Vagina (tissue), 2 donors: ENCODE measurements around the gene BCAS3. TPM values are rescaled to one million over a fixed set of nuclear protein-coding genes. Genes with fewer than 3 reads are reported as not detected.

Source experiments
- DNase-seq, 2 donors: peaks; one replicate each; pipeline ENCODE4 v3.0.0-alpha.2; 2017; ENCODE audit errors: extremely low spot score in 2 of 2
- H3K27ac ChIP-seq: fragments of 200-600 bp; sonication (generic); one replicate; pipeline ENCODE4 v1.5.1; 2019
- H3K27me3 ChIP-seq: fragments of 200-600 bp; sonication (generic); one replicate; pipeline ENCODE4 v1.5.1; 2019
- H3K36me3 ChIP-seq, 2 donors: fragments of 200-600 bp; sonication (generic); one replicate each; pipeline ENCODE4 v1.5.1; 2017 to 2019
- H3K4me1 ChIP-seq: fragments of 200-600 bp; sonication (generic); one replicate; pipeline ENCODE4 v1.5.1; 2019
- H3K4me3 ChIP-seq, 2 donors: fragments of 200-600 bp; sonication (generic); 1 replicate in 1 of 2; 2 replicates in 1 of 2; pipeline ENCODE4 v1.5.1; 2016 to 2019
- H3K9me3 ChIP-seq: fragments of 200-600 bp; sonication (generic); one replicate; pipeline ENCODE4 v1.5.1; 2019
- CTCF ChIP-seq, 3 experiments: fragments of 450-650 bp in 2 of 3; fragments of 200-600 bp in 1 of 3; sonication (generic) in 1 of 3; IDR thresholded peaks; one replicate each; pipeline ENCODE4 v1.5.1; 2017 to 2019; ENCODE audit warnings: antibody characterized with exemption in 3 of 3, mild to moderate bottlenecking in 2 of 3, moderate library complexity in 2 of 3
- POLR2A ChIP-seq, 2 donors: fragments of 450-650 bp; IDR thresholded peaks; one replicate each; pipeline ENCODE4 v1.6.1; 2017; ENCODE audit warnings: antibody characterized with exemption in 2 of 2, mild to moderate bottlenecking in 2 of 2, moderate library complexity in 2 of 2
- POLR2AphosphoS5 ChIP-seq, 2 donors: sonication (generic); formaldehyde crosslinking; IDR thresholded peaks; one replicate each; pipeline ENCODE4 v1.9.0; 2017; ENCODE audit warnings: antibody characterized with exemption in 2 of 2, mild to moderate bottlenecking in 2 of 2, low read depth in 1 of 2; ENCODE audit not compliant: insufficient read depth in 1 of 2
- intact Hi-C: fragments of 100-400 bp; cut with DNase I; formaldehyde crosslinking; loops from one replicate; pipeline ENCODE4 v1.15.1; 2023
- total RNA-seq: library from RNA; depleted of rRNA; stranded (reverse); fragments of >200 nt; gene quantifications from one replicate; pipeline ENCODE4 v1.2.3, GENCODE V29; 2016

Gene BCAS3
- total RNA-seq, 1 donor from 2014 or later, result 33.1 TPM

- no peak overlapping the region for H3K27ac ChIP-seq
- intact Hi-C loops, result no loop called here
- H3K36me3 ChIP-seq, result no peaks in the 10 kb centered on the region
- DNase-seq, result no peak
- H3K4me1 ChIP-seq, result peaks cover 11% of the 10 kb centered on the region
- TF ChIP-seq POLR2A (IDR thresholded peaks at IDR 0.05) (no peak), POLR2AphosphoS5 (IDR thresholded peaks at IDR 0.05; ENCODE audit: insufficient read depth in 1 of 2, low read depth in 1 of 2) (no peak), CTCF (IDR thresholded peaks at IDR 0.05) (no peak)
- no peak overlapping the region for H3K4me3 ChIP-seq
- H3K9me3 ChIP-seq, result no peaks in the 10 kb centered on the region
- H3K27me3 ChIP-seq, result no peaks in the 10 kb centered on the region
Measured at GRCh38 chr17:61134551-61135235, 457.0 kb downstream of the BCAS3 start.

- Histone ChIP-seq H3K4me1 (peaks cover 11% of the 10 kb centered on the region), H3K27ac (no peak overlapping the region), H3K36me3 (no peaks in the 10 kb centered on the region), H3K27me3 (no peaks in the 10 kb centered on the region), H3K9me3 (no peaks in the 10 kb centered on the region), H3K4me3 (no peak overlapping the region)
- intact Hi-C loops, result no loop called here
- DNase-seq, result no peak
- no peak for TF ChIP-seq POLR2AphosphoS5 (IDR thresholded peaks at IDR 0.05; ENCODE audit: insufficient read depth in 1 of 2, low read depth in 1 of 2)
- no peak for TF ChIP-seq CTCF (IDR thresholded peaks at IDR 0.05)
- TF ChIP-seq POLR2A (IDR thresholded peaks at IDR 0.05), result no peak
Measured at GRCh38 chr17:61135782-61136181, 458.1 kb downstream of the BCAS3 start.

GRCh38 chr17:61136296-61136695, 458.6 kb downstream of the BCAS3 start:
- no peaks in the 10 kb centered on the region for H3K9me3 ChIP-seq
- no peak for DNase-seq
- no peak overlapping the region for H3K27ac ChIP-seq
- H3K27me3 ChIP-seq, result no peaks in the 10 kb centered on the region
- H3K4me3 ChIP-seq, result no peak overlapping the region
- H3K4me1 ChIP-seq, result peaks cover 11% of the 10 kb centered on the region
- intact Hi-C loops, result no loop called here
- H3K36me3 ChIP-seq, result no peaks in the 10 kb centered on the region
- TF ChIP-seq CTCF (IDR thresholded peaks at IDR 0.05) (no peak), POLR2A (IDR thresholded peaks at IDR 0.05) (no peak), POLR2AphosphoS5 (IDR thresholded peaks at IDR 0.05; ENCODE audit: insufficient read depth in 1 of 2, low read depth in 1 of 2) (no peak)

GRCh38 chr17:61139219-61139618, 461.6 kb downstream of the BCAS3 start:
- no peak overlapping the region for H3K27ac ChIP-seq
- intact Hi-C loops, result no loop called here
- no peak for DNase-seq

More at GRCh38 chr17:61139219-61139618, 461.6 kb downstream of the BCAS3 start:
- Histone ChIP-seq H3K4me1 (peaks cover 11% of the 10 kb centered on the region), H3K27me3 (no peaks in the 10 kb centered on the region), H3K36me3 (no peaks in the 10 kb centered on the region), H3K9me3 (no peaks in the 10 kb centered on the region), H3K4me3 (no peak overlapping the region)
- TF ChIP-seq POLR2AphosphoS5 (IDR thresholded peaks at IDR 0.05; ENCODE audit: insufficient read depth in 1 of 2, low read depth in 1 of 2) (peak in 1 of 2 donors; percentile 47), CTCF (IDR thresholded peaks at IDR 0.05) (no peak)
